A673 (cell line): ENCODE results near the gene RASL11B. TPM values are rescaled to one million over a fixed set of nuclear protein-coding genes. Genes with fewer than 3 reads are reported as not detected.
A peak's percentile ranks its signal among the peaks of the same experiment; 100 is the strongest.

Experiments
- Bru-seq: library from RNA; stranded (reverse); fragments of 400-500 nt; gene quantifications from one replicate; lab custom pipeline; 2021; lab: Mats Ljungman, UMichigan
- BruChase-seq, 2 experiments: library from RNA; stranded (reverse); fragments of 400-500 nt; gene quantifications; one replicate each; lab custom pipeline; 2021; lab: Mats Ljungman, UMichigan
- BruUV-seq: library from RNA; stranded (reverse); fragments of 400-500 nt; replicated peaks from 2 replicates; lab custom pipeline; 2021; lab: Mats Ljungman, UMichigan
- CTCF ChIA-PET: fragments of 300-600 bp; sonication (Branson Sonifier 250); formaldehyde crosslinking; loops from one replicate; lab custom pipeline; 2022; ENCODE audit warnings: antibody characterized with exemption; lab: Charles Lee
- POLR2A ChIA-PET: fragments of 300-600 bp; sonication (Branson Sonifier 250); formaldehyde crosslinking; loops from one replicate; lab custom pipeline; 2022; ENCODE audit warnings: antibody characterized with exemption; ENCODE audit not compliant: low non-redundant PET; lab: Charles Lee
- DNase-seq: peaks from one replicate; pipeline ENCODE4 v3.0.0-alpha.2; 2015; ENCODE audit warnings: low spot score
- H3K27ac ChIP-seq: fragments of 200-600 bp; sonication (generic); 2 replicates; pipeline ENCODE4 v1.5.1; 2016; ENCODE audit warnings: mixed run types, low read depth, mild to moderate bottlenecking, mixed read lengths, antibody characterized with exemption, low read length; ENCODE audit not compliant: poor library complexity, severe bottlenecking
- H3K27me3 ChIP-seq: fragments of 200-600 bp; sonication (generic); replicated peaks from 2 replicates; pipeline ENCODE4 v1.6.1; 2017; ENCODE audit warnings: mixed run types, low read depth, mild to moderate bottlenecking, mixed read lengths, antibody characterized with exemption, low read length; ENCODE audit not compliant: insufficient read depth, poor library complexity
- H3K36me3 ChIP-seq: fragments of 200-600 bp; sonication (generic); 2 replicates; pipeline ENCODE4 v1.6.1; 2016; ENCODE audit warnings: mixed run types, mild to moderate bottlenecking, mixed read lengths, antibody characterized with exemption, low read length; ENCODE audit not compliant: insufficient read depth, poor library complexity, severe bottlenecking
- H3K4me1 ChIP-seq: fragments of 200-600 bp; sonication (generic); 2 replicates; pipeline ENCODE4 v1.6.1; 2017; ENCODE audit warnings: mixed run types, mild to moderate bottlenecking, mixed read lengths, antibody characterized with exemption, low read length; ENCODE audit not compliant: insufficient read depth, poor library complexity, severe bottlenecking
- H3K4me3 ChIP-seq: fragments of 200-600 bp; sonication (generic); 2 replicates; pipeline ENCODE4 v1.5.1; 2016; ENCODE audit warnings: low read depth, mixed run types, mild to moderate bottlenecking, mixed read lengths, low read length; ENCODE audit not compliant: poor library complexity, severe bottlenecking
- H3K9me3 ChIP-seq: fragments of 200-600 bp; sonication (generic); 2 replicates; pipeline ENCODE4 v1.6.1; 2016; ENCODE audit warnings: mixed run types, low read depth, mild to moderate bottlenecking, mixed read lengths, antibody characterized with exemption, low read length; ENCODE audit not compliant: poor library complexity, severe bottlenecking
- EZH2 ChIP-seq: fragments of 200-600 bp; sonication (generic); IDR thresholded peaks from 2 replicates; pipeline ENCODE4 v1.6.1; 2017; ENCODE audit warnings: borderline replicate concordance, low read depth, mild to moderate bottlenecking, mixed read lengths, antibody characterized with exemption, low read length; ENCODE audit not compliant: poor library complexity, severe bottlenecking
- intact Hi-C: fragments of 100-400 bp; cut with micrococcal nuclease; formaldehyde crosslinking; loops from one replicate; pipeline ENCODE4 v1.10.0; 2022; ENCODE audit not compliant: unreplicated experiment
- long read RNA-seq: library from polyadenylated mRNA; stranded (forward); transcript quantifications from one replicate; pipeline ENCODE4 v2.0.0, GENCODE V29; 2022
- total RNA-seq: library from RNA; stranded (reverse); gene quantifications from 2 replicates; pipeline ENCODE4 v1.2.3, GENCODE V29; 2021
- TF ChIP-seq, protein P1 (sequence below): fragments of 300-800, 200-600 bp; sonication (generic); conservative IDR thresholded peaks from 2 replicates; pipeline ENCODE4 v1.5.1; 2017; ENCODE audit warnings: low read depth, mild to moderate bottlenecking, antibody characterized with exemption, low read length, moderate library complexity, mixed read lengths

Gene RASL11B, protein sequence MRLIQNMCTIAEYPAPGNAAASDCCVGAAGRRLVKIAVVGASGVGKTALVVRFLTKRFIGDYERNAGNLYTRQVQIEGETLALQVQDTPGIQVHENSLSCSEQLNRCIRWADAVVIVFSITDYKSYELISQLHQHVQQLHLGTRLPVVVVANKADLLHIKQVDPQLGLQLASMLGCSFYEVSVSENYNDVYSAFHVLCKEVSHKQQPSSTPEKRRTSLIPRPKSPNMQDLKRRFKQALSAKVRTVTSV
- total RNA-seq, result 0.67 and 0.90 TPM in 2 replicates
- percentile 37 among the genes with signal in this experiment for Bru-seq, nascent RNA
- percentile 21 among the genes with signal in this experiment for BruChase-seq, experiment 1, labeled RNA remaining after a 2-hour chase
- percentile 23 among the genes with signal in this experiment for BruChase-seq, experiment 2, labeled RNA remaining after a 6-hour chase
- long read RNA-seq, partial matches to known transcripts, result 0 of 4 reads
- long read RNA-seq, other reads (novel, unspliced or antisense), result 0 of 4 reads

DNA sequence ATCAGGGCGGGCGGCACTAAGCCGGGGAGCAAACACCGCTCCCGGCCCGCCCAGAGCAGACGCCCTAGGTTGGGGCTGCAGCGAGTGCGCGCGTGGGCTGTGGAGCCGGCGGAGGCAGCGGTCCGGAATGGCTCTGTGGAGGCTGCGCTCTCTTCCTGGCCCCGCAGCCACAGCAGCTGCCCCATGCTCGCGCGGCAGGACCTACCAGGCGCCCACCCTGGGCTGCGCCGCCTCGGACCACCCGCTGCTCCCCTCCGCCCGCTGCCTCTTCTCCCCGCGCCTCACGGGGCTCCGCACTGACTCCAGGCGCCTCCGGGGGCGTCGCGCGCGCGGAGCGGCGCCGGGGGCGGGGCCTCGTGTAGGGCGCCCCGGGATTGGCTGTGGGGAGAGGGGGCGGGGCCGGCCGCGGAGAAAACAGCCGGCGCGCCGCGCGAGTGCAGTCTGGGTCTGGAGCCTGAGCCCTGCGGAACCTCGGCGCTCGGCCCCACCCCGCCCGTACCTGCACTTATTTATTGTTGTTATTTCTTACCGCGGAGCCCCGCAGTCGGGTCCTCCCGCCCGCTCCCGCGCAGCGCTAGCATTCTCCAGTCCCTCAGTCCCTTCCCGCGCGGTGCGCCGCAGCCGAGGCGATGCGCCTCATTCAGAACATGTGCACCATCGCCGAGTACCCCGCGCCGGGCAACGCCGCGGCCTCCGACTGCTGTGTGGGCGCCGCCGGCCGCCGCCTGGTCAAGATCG is at the start of gene RASL11B:
RASL11B (plus strand) TSS at position 439 of the 738 bp plus-strand sequence; CDS start at position 630, 191 bp downstream.
- no peak within 1 kb of the TSS for H3K27ac ChIP-seq
- TF ChIP-seq EZH2, result no peak
- H3K27me3 ChIP-seq, result no peaks in the 10 kb centered on the region
- ChIA-PET POLR2A (no interaction called here), CTCF (no interaction called here)
- DNase-seq, result peak; percentile 76
- H3K9me3 ChIP-seq, result no peaks in the 10 kb centered on the region
- no peaks in the 10 kb centered on the region for H3K4me1 ChIP-seq
- no peaks in the 10 kb centered on the region for H3K36me3 ChIP-seq
- no TSS peak for BruUV-seq
- H3K4me3 ChIP-seq, result peak within 1 kb of the TSS; percentile 43
- intact Hi-C loops, result loop anchor here (10.0 kb wide), 1 partner anchor 147 kb away; no protein-coding TSS in a partner anchor

DNA sequence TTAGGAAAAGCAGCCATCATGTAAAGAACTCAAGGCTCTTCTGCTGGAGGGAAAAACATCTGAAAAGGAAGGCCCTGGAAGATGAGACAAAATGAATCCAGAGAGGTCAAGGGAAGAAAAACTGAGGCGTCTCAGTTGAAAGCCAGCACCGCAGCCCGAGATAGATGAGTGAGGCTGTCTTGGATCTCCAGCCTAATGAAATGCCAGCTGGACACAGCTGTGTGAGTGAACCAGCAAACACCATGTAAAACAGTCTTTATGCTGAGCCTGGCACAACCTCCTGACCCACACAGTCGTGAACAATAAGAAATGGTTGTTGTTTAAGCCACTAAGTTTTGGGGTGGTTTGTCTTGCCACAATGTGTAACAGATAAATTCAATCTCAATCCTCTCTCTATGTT is 48.6 kb upstream of the RASL11B start:
- intact Hi-C loops, result loop anchor here (5.0 kb wide), 1 partner anchor 104 kb away; no protein-coding TSS in a partner anchor
- no TSS peak for BruUV-seq
- no peak overlapping the region for H3K4me3 ChIP-seq
- no peaks in the 10 kb centered on the region for H3K4me1 ChIP-seq
- DNase-seq, result no peak
- no peaks in the 10 kb centered on the region for H3K9me3 ChIP-seq
- no peaks in the 10 kb centered on the region for H3K36me3 ChIP-seq
- no peak overlapping the region for H3K27ac ChIP-seq
- ChIA-PET CTCF (no interaction called here), POLR2A (no interaction called here)
- no peak for TF ChIP-seq EZH2
- TF ChIP-seq, protein P1, sequence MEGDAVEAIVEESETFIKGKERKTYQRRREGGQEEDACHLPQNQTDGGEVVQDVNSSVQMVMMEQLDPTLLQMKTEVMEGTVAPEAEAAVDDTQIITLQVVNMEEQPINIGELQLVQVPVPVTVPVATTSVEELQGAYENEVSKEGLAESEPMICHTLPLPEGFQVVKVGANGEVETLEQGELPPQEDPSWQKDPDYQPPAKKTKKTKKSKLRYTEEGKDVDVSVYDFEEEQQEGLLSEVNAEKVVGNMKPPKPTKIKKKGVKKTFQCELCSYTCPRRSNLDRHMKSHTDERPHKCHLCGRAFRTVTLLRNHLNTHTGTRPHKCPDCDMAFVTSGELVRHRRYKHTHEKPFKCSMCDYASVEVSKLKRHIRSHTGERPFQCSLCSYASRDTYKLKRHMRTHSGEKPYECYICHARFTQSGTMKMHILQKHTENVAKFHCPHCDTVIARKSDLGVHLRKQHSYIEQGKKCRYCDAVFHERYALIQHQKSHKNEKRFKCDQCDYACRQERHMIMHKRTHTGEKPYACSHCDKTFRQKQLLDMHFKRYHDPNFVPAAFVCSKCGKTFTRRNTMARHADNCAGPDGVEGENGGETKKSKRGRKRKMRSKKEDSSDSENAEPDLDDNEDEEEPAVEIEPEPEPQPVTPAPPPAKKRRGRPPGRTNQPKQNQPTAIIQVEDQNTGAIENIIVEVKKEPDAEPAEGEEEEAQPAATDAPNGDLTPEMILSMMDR, result no peak
- no peaks in the 10 kb centered on the region for H3K27me3 ChIP-seq

DNA sequence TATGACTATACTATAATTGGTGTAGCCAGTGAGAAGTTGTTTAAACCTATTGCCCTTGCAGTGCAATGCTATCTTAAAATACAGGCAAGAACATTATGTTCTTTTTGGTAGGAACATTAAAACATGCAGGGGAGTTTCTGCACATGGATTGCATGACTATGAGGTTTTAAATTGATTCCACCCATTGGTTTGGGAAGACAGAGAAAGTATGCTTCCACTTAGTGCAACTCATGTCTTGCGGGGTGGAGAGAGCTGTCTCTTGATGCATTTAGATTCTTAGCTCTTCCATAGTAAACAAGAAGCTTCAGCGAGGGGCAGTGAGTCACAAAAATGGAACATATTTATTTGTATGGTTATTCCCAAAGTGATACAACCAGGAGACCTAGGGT is 39.5 kb upstream of the RASL11B start:
- no peaks in the 10 kb centered on the region for H3K9me3 ChIP-seq
- intact Hi-C loops, result no loop called here
- no peaks in the 10 kb centered on the region for H3K27me3 ChIP-seq
- H3K27ac ChIP-seq, result no peak overlapping the region
- TF ChIP-seq EZH2, result no peak
- TF ChIP-seq, protein P1, result no peak
- H3K4me1 ChIP-seq, result no peaks in the 10 kb centered on the region
- H3K4me3 ChIP-seq, result no peak overlapping the region
- CTCF ChIA-PET, result no interaction called here
- no peaks in the 10 kb centered on the region for H3K36me3 ChIP-seq
- POLR2A ChIA-PET, result no interaction called here
- DNase-seq, result no peak
- no TSS peak for BruUV-seq
